ENCODE results near the gene NRF1.

- TF ChIP-seq CTCF (IDR thresholded peaks at IDR 0.05) = no peak
- no peak for TF ChIP-seq POLR2A (IDR thresholded peaks at IDR 0.05)
Observed at GRCh38 chr7:129748356-129749109, 137.0 kb downstream of the NRF1 start.

All from adrenal gland (tissue), 5 donors.